OCI-LY7 (cell line): Measurements from ENCODE around the gene SYT13.

ENCODE experiments used
- CTCF ChIP-seq: fragments of 200-600 bp; sonication (generic); conservative IDR thresholded peaks from 2 replicates; pipeline ENCODE4 v1.5.1; 2014; ENCODE audit warnings: mild to moderate bottlenecking, antibody characterized with exemption, low read length, moderate library complexity, mixed read lengths
- EZH2phosphoT487 ChIP-seq: fragments of 200-600 bp; sonication (generic); IDR thresholded peaks from 2 replicates; pipeline ENCODE4 v1.6.1; 2018; ENCODE audit warnings: low read depth, borderline replicate concordance, mild to moderate bottlenecking, mixed run types, antibody characterized with exemption, low read length, moderate library complexity, mixed read lengths

GRCh38 chr11:45320371-45320770 is 34.2 kb upstream of the SYT13 start:
- TF ChIP-seq CTCF, result no peak
- TF ChIP-seq EZH2phosphoT487, result no peak
